Astrocyte of the spinal cord (primary cell): ENCODE measurements around the gene CYP27B1.

Experiments
- DNase-seq: peaks from one replicate; pipeline ENCODE4 v3.0.0; 2011; ENCODE audit warnings: low read depth, low spot score
- H3K4me3 ChIP-seq: 2 replicates; pipeline ENCODE4 v1.5.1; 2011; ENCODE audit warnings: low read depth, mild to moderate bottlenecking, low read length, moderate library complexity
- CTCF ChIP-seq: IDR thresholded peaks from 2 replicates; pipeline ENCODE4 v1.5.1; 2012; ENCODE audit warnings: low read depth, mild to moderate bottlenecking, low read length, inconsistent platforms
- in situ Hi-C: cut with HindIII; loops from 2 replicates; pipeline ENCODE4 v1.10.0; 2017; ENCODE audit warnings: low sequenced_read_pairs

CYP27B1 gene

DNA sequence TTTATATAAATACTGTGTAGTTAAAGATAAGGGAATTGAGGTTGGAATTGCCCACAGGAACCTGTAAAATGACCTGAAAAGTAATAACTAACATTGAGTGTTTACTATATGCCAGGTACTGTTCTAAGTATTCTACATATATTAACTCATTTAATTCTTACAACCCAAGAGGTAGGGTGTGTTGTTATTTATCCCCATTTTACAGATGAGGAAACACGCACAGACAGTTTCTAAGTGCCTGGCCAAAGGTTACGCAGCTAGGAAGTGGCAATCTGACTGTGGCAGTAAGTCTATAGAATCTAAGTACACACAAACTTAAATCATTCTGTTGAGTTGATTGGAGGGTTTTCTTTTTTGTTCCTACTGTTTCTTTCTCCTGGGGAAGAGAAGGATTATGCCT is 23.1 kb downstream of the CYP27B1 start:
- no peak for DNase-seq
- in situ Hi-C loops: no loop called here
- H3K4me3 ChIP-seq: no peak overlapping the region
- no peak for TF ChIP-seq CTCF

DNA sequence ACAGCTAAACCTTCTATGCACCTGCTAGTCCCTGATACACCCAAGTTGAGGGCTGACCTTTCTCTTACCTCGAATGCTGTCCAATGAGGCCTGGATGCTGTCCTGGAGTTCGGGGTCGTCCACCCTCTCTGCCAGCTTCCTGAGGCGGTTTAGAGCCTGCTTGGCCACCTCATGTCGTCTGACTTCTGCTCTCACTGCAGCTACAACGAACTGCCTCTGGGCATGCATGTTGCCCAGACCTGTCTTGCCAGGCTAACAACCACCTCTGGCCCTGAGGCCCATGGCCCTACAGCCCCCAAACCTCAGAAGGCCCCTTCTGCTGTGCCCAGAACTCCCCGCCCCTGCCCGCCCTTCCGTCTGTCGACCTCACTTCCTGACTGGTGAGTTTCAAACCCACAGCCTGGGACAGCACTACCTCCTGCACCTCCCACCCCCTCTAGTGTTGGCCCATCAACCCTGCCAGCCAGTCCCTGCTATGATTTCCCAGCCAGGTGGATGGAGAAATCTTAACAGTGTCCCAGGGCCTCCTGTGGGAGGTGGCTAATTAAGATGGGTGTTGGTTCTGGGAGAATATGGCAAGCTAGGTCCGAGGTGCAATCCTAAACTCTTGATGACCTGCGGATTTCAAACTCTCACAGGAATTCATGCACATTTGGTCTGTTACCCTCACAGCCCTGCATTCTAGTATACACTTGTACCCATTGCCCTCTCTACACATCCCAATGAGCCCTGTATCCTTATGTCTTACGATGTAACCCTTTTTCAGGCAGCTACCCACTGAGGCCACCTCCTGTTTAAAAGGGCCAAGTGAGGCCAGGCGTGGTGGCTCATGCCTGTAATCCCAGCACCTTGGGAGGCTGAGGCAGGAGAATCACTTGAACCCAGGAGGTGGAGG is 24.8 kb downstream of the CYP27B1 start:
- no peak for DNase-seq
- no peak for TF ChIP-seq CTCF
- no peak overlapping the region for H3K4me3 ChIP-seq
- in situ Hi-C loops: no loop called here

GRCh38 chr12:57741413-57741789 is 25.5 kb downstream of the CYP27B1 start:
- DNase-seq: no peak
- in situ Hi-C loops: no loop called here
- no peak for TF ChIP-seq CTCF
- no peak overlapping the region for H3K4me3 ChIP-seq

GRCh38 chr12:57740656-57741412 is 26.0 kb downstream of the CYP27B1 start:
- no peak for DNase-seq
- in situ Hi-C loops: no loop called here
- no peak for TF ChIP-seq CTCF
- H3K4me3 ChIP-seq: no peak overlapping the region

GRCh38 chr12:57739914-57740538 is 26.9 kb downstream of the CYP27B1 start:
- in situ Hi-C loops: no loop called here
- DNase-seq: no peak
- no peak for TF ChIP-seq CTCF
- H3K4me3 ChIP-seq: no peak overlapping the region

GRCh38 chr12:57739387-57739786 is 27.5 kb downstream of the CYP27B1 start:
- in situ Hi-C loops: no loop called here
- no peak overlapping the region for H3K4me3 ChIP-seq
- DNase-seq: no peak
- no peak for TF ChIP-seq CTCF
